SK-N-SH treated with all-trans-retinoic acid at 6 μM for 48 hours (cell line): ENCODE data around the gene IFNA14.

Experiments used
- ARNTL ChIP-seq: fragments of 450-650 bp; formaldehyde crosslinking; IDR thresholded peaks from 2 replicates; pipeline ENCODE4 v1.5.0; 2020; ENCODE audit warnings: low read depth, mild to moderate bottlenecking, moderate library complexity, borderline replicate concordance
- CREB5 ChIP-seq: fragments of 250-450 bp; sonication (Bioruptor Pico); IDR thresholded peaks from 2 replicates; pipeline ENCODE4 v1.5.1; 2020; ENCODE audit warnings: low read depth, mild to moderate bottlenecking, moderate library complexity
- CSRNP3 ChIP-seq: fragments of 250-450 bp; sonication (Bioruptor Pico); IDR thresholded peaks from 2 replicates; pipeline ENCODE4 v1.5.1; 2021; ENCODE audit warnings: mild to moderate bottlenecking, moderate library complexity
- OSR1 ChIP-seq: fragments of 250-450 bp; sonication (Bioruptor Pico); IDR thresholded peaks from 2 replicates; pipeline ENCODE4 v1.8.0; 2022; ENCODE audit warnings: moderate library complexity, mild to moderate bottlenecking, inconsistent platforms
- PATZ1 ChIP-seq: fragments of 250-450 bp; sonication (Bioruptor Pico); IDR thresholded peaks from 2 replicates; pipeline ENCODE4 v1.8.0; 2020; ENCODE audit warnings: mild to moderate bottlenecking, moderate library complexity, borderline replicate concordance
- RARB ChIP-seq: fragments of 250-450 bp; sonication (Bioruptor Pico); IDR thresholded peaks from 2 replicates; pipeline ENCODE4 v1.8.0; 2021; ENCODE audit warnings: mild to moderate bottlenecking, moderate library complexity
- SNAI2 ChIP-seq: fragments of 250-450 bp; sonication (Bioruptor Pico); IDR thresholded peaks from 2 replicates; pipeline ENCODE4 v1.5.0; 2020; ENCODE audit warnings: mild to moderate bottlenecking, moderate library complexity
- TCF4 ChIP-seq: fragments of 250-450 bp; sonication (Bioruptor Pico); IDR thresholded peaks from 2 replicates; pipeline ENCODE4 v1.8.0; 2021; ENCODE audit warnings: mild to moderate bottlenecking, moderate library complexity, borderline replicate concordance
- TSHZ2 ChIP-seq: fragments of 250-450 bp; sonication (Bioruptor Pico); IDR thresholded peaks from 2 replicates; pipeline ENCODE4 v1.5.0; 2020; ENCODE audit warnings: mild to moderate bottlenecking, moderate library complexity
- ZFP3 ChIP-seq: fragments of 250-450 bp; sonication (Bioruptor Pico); IDR thresholded peaks from 2 replicates; pipeline ENCODE4 v1.5.0; 2020; ENCODE audit warnings: mild to moderate bottlenecking, moderate library complexity
- ZFP30 ChIP-seq: fragments of 450-650 bp; formaldehyde crosslinking; IDR thresholded peaks from 2 replicates; pipeline ENCODE4 v1.5.0; 2022; ENCODE audit warnings: mild to moderate bottlenecking, moderate library complexity

GRCh38 chr9:21233258-21233657 lies 6.5 kb downstream of the IFNA14 start:
- TF ChIP-seq PATZ1 (CRISPR knock-in tag): no peak
- no peak for TF ChIP-seq SNAI2 (CRISPR knock-in tag)
- TF ChIP-seq CREB5 (CRISPR knock-in tag): no peak
- TF ChIP-seq TSHZ2 (CRISPR knock-in tag): no peak
- TF ChIP-seq CSRNP3: no peak
- no peak for TF ChIP-seq ARNTL (CRISPR knock-in tag)
- TF ChIP-seq OSR1 (CRISPR knock-in tag): no peak
- TF ChIP-seq RARB: no peak
- no peak for TF ChIP-seq ZFP3
- no peak for TF ChIP-seq ZFP30 (CRISPR knock-in tag)
- TF ChIP-seq TCF4: no peak
